K562 (cell line): ENCODE measurements around the gene DPP4. TPM values are rescaled to one million over a fixed set of nuclear protein-coding genes. Genes with fewer than 3 reads are reported as not detected.
A peak's percentile ranks its signal among the peaks of the same experiment; 100 is the strongest.

Experiments used
- ATAC-seq: fragments of 200-7000 bp; cut with Tn5 transposase; 3 replicates; pipeline ENCODE4 v1.9.1; 2020; ENCODE audit warnings: moderate library complexity
- BruUV-seq: library from RNA; stranded (reverse); fragments of 400-500 nt; replicated peaks from 2 replicates; lab custom pipeline; 2021; lab: Mats Ljungman, UMichigan
- CTCF ChIA-PET: fragments of 300-600 bp; formaldehyde crosslinking; extraction: SDS; loops from one replicate; lab custom pipeline; 2021; ENCODE audit warnings: low intra/inter-chr PET ratio; lab: Yijun Ruan, JAX
- POLR2A ChIA-PET: fragments of 300-600, 350-650 bp; sonication (Branson Sonifier 250); formaldehyde crosslinking; extraction: SDS; loops from one replicate; lab custom pipeline; 2021; ENCODE audit warnings: antibody characterized with exemption, inconsistent platforms; lab: Yijun Ruan, JAX
- DNase-seq, 4 experiments: peaks; one replicate each; pipeline versions ENCODE4 v3.0.0 to v3.0.0-alpha.2; 2011 to 2018; ENCODE audit warnings: low spot score in 3 of 4, mixed read lengths in 3 of 4; ENCODE audit errors: extremely low read depth in 1 of 4
- FAIRE-seq: peaks from 2 replicates; lab custom pipeline; 2011; peaks lifted over from hg19 to GRCh38; lab: Jason Lieb, UNC
- H2AFZ ChIP-seq: 2 replicates; pipeline ENCODE4 v1.6.0; 2011; ENCODE audit warnings: low read depth, low read length, control low read depth, inconsistent platforms
- H3K27ac ChIP-seq: fragments of 200-600 bp; 3 replicates; pipeline ENCODE4 v1.8.0; 2011; ENCODE audit warnings: low read depth, mild to moderate bottlenecking, control low read depth, inconsistent platforms, low read length, moderate library complexity, mixed read lengths; ENCODE audit errors: extremely low read depth
- H3K27me3 ChIP-seq, 2 experiments: fragments of 300-600 bp in 1 of 2; 2 replicates in 1 of 2; 3 replicates in 1 of 2; pipeline versions ENCODE4 v1.6.0 to v1.8.0; 2011; ENCODE audit warnings: inconsistent platforms in 2 of 2, low read length in 2 of 2, mild to moderate bottlenecking in 1 of 2, mixed read lengths in 1 of 2, moderate library complexity in 1 of 2; ENCODE audit not compliant: control insufficient read depth in 2 of 2, insufficient read depth in 2 of 2
- H3K36me3 ChIP-seq: fragments of 300-600 bp; 3 replicates; pipeline ENCODE4 v1.8.0; 2011; ENCODE audit warnings: mild to moderate bottlenecking, low read length, inconsistent platforms; ENCODE audit not compliant: control insufficient read depth, insufficient read depth
- H3K4me1 ChIP-seq, 2 experiments: fragments of 200-600 bp in 1 of 2; replicated peaks in 1 of 2; 2 replicates in 1 of 2; 3 replicates in 1 of 2; pipeline versions ENCODE4 v1.5.1 to v1.8.0; 2011; ENCODE audit warnings: inconsistent platforms in 2 of 2, low read length in 2 of 2, mild to moderate bottlenecking in 1 of 2, mixed read lengths in 1 of 2, moderate library complexity in 1 of 2; ENCODE audit not compliant: control insufficient read depth in 2 of 2, insufficient read depth in 2 of 2
- H3K4me2 ChIP-seq: 2 replicates; pipeline ENCODE4 v1.6.1; 2011; ENCODE audit warnings: low read length, control low read depth, inconsistent platforms, mixed read lengths; ENCODE audit not compliant: insufficient read depth
- H3K4me3 ChIP-seq: fragments of 200-600 bp; sonication (generic), shearing (Covaris generic); 2 replicates; pipeline ENCODE4 v1.5.1; 2016; ENCODE audit warnings: control low read depth, inconsistent platforms
- H3K79me2 ChIP-seq: fragments of 200-600 bp; 3 replicates; pipeline ENCODE4 v1.8.0; 2011; ENCODE audit warnings: low read length, inconsistent platforms; ENCODE audit not compliant: control insufficient read depth, insufficient read depth
- H3K9ac ChIP-seq, 2 experiments: 2 replicates each; pipeline versions ENCODE4 v1.6.0 to v1.6.1; 2011; ENCODE audit warnings: low read depth in 2 of 2, low read length in 2 of 2, control low read depth in 1 of 2, inconsistent platforms in 1 of 2, mild to moderate bottlenecking in 1 of 2, mixed read lengths in 1 of 2; ENCODE audit not compliant: insufficient read depth in 1 of 2
- H3K9me1 ChIP-seq: one replicate; pipeline ENCODE4 v1.6.0; 2011; ENCODE audit warnings: inconsistent platforms, mild to moderate bottlenecking, low read length, moderate library complexity; ENCODE audit not compliant: control insufficient read depth, insufficient read depth
- H3K9me3 ChIP-seq: replicated peaks from 2 replicates; pipeline ENCODE4 v1.5.1; 2011; ENCODE audit warnings: low read depth, low read length, inconsistent platforms; ENCODE audit not compliant: control insufficient read depth, insufficient read depth
- H4K20me1 ChIP-seq: replicated peaks from 2 replicates; pipeline ENCODE4 v1.6.1; 2011; ENCODE audit warnings: low read length, inconsistent platforms, mixed read lengths; ENCODE audit not compliant: control insufficient read depth, insufficient read depth
- ETV6 ChIP-seq, 3 experiments: fragments of 150-350 bp in 1 of 3; sonication (generic) in 1 of 3; formaldehyde crosslinking in 1 of 3; IDR thresholded peaks; 2 replicates each; pipeline versions ENCODE4 v1.6.1 to v1.8.0; 2014 to 2022; ENCODE audit warnings: borderline replicate concordance in 2 of 3, low read depth in 2 of 3, antibody characterized with exemption in 1 of 3, low read length in 1 of 3, mild to moderate bottlenecking in 1 of 3, missing genetic modification reagents in 1 of 3
- THRA ChIP-seq: fragments of 450-650 bp; IDR thresholded peaks from 2 replicates; pipeline ENCODE4 v1.6.1; 2017; ENCODE audit warnings: mild to moderate bottlenecking, moderate library complexity
- ZNF316 ChIP-seq: fragments of 450-650 bp; IDR thresholded peaks from 2 replicates; pipeline ENCODE4 v1.6.1; 2016
- WGBS: fragments of 100-300 bp; shearing (Covaris generic); methylation state at CpG from one replicate; pipeline ENCODE4 v1.1.6; 2016; ENCODE audit warnings: low coverage, mixed read lengths; ENCODE audit not compliant: insufficient coverage; ENCODE audit errors: missing lambda C conversion rate; 5-methylcytosine and 5-hydroxymethylcytosine counted together
- in situ Hi-C: fragments of 300-500 bp; cut with MboI; formaldehyde crosslinking; loops from 4 replicates; pipeline ENCODE4 v1.15.0; 2018; ENCODE audit warnings: inconsistent platforms, mixed read lengths
- intact Hi-C: fragments of 100-400 bp; cut with micrococcal nuclease; formaldehyde crosslinking; loops from 2 replicates; pipeline ENCODE4 v1.14.2; 2022
- polyA plus RNA-seq, 8 experiments: library from polyadenylated mRNA; depleted of rRNA in 4 of 8; stranded (reverse) in 5 of 8; unstranded in 3 of 8; fragments of >200 nt; fragmentation: Nextera tagmentation in 2 of 8; fragmentation: Illumina TruSeq in 1 of 8; extraction: Ambion mirVana in 2 of 8; extraction: Trizol in 1 of 8; gene quantifications; 2 replicates each; pipeline versions ENCODE4 v1.2.1 to v1.2.3, GENCODE V29; 2011 to 2014; ENCODE audit warnings: inconsistent platforms in 1 of 8, missing spikeins in 1 of 8
- total RNA-seq, 7 experiments: library from RNA; depleted of rRNA in 6 of 7; stranded (reverse); fragments of >200 nt in 6 of 7; fragmentation: Illumina TruSeq in 2 of 7; extraction: Trizol in 2 of 7; gene quantifications; 2 replicates each; pipeline versions ENCODE4 v1.2.1 to v1.2.3, GENCODE V29; 2011 to 2021; ENCODE audit warnings: low replicate concordance in 1 of 7

The DPP4 gene
- total and polyA plus RNA-seq, 9 of the 15 experiments (the other 6 are each of a cell fraction or from before 2014, with no cell fraction given), result 0.11 TPM; not detected in 8

GRCh38 chr2:161975813-161976160, 98.2 kb downstream of the DPP4 start:
- H3K4me3 ChIP-seq, result no peak overlapping the region
- ATAC-seq (no peak), FAIRE-seq (no peak), DNase-seq (no peak)
- CTCF ChIA-PET, result no interaction called here
- intact Hi-C loops (no loop called here), in situ Hi-C loops (no loop called here)
- H4K20me1 ChIP-seq, result no peaks in the 10 kb centered on the region
- WGBS, result 0% methylated on average over 2 of the region's 2 CpGs
- POLR2A ChIA-PET, result no interaction called here
- no peak for TF ChIP-seq ETV6 (IDR thresholded peaks at IDR 0.05; ENCODE audit: borderline replicate concordance in 1 of 2, low read depth in 2 of 2, low read length in 1 of 2)
- no peak for TF ChIP-seq ETV6 (CRISPR knock-in tag; IDR thresholded peaks at IDR 0.05; ENCODE audit: borderline replicate concordance)
- H3K27ac ChIP-seq, result no peak overlapping the region
- no peaks in the 10 kb centered on the region for H3K36me3 ChIP-seq
- no peaks in the 10 kb centered on the region; the same call in 1 of the 2 replicates for H3K9me3 ChIP-seq
- H3K4me1 ChIP-seq, result no peaks in the 10 kb centered on the region
- H2AFZ ChIP-seq, result no peak overlapping the region
- H3K79me2 ChIP-seq, result no peaks in the 10 kb centered on the region
- no peak overlapping the region for H3K4me2 ChIP-seq
- no peaks in the 10 kb centered on the region for H3K27me3 ChIP-seq
- H3K9me1 ChIP-seq, result no peaks in the 10 kb centered on the region
- H3K9ac ChIP-seq, result no peak overlapping the region
- no TSS peak for BruUV-seq

- no peaks in the 10 kb centered on the region for H3K4me1 ChIP-seq
- no peak overlapping the region for H3K4me3 ChIP-seq
- H3K27me3 ChIP-seq, result no peaks in the 10 kb centered on the region
- H4K20me1 ChIP-seq, result no peaks in the 10 kb centered on the region
- H3K79me2 ChIP-seq, result no peaks in the 10 kb centered on the region
- no peak for DNase-seq
- no peak for FAIRE-seq
- BruUV-seq, result no TSS peak
- H3K36me3 ChIP-seq, result no peaks in the 10 kb centered on the region
- no peaks in the 10 kb centered on the region; the same call in 1 of the 2 replicates for H3K9me3 ChIP-seq
- in situ Hi-C loops (no loop called here), intact Hi-C loops (no loop called here)
- CTCF ChIA-PET, result no interaction called here
- no peak overlapping the region for H3K4me2 ChIP-seq
- TF ChIP-seq THRA, result no peak
- TF ChIP-seq ZNF316, result peak; percentile 33
- 0% methylated on average over 3 of the region's 3 CpGs for WGBS
- no peak overlapping the region for H3K27ac ChIP-seq
- POLR2A ChIA-PET, result no interaction called here
- ATAC-seq, result no peak
- H3K9me1 ChIP-seq, result no peaks in the 10 kb centered on the region
- H2AFZ ChIP-seq, result no peak overlapping the region
- no peak overlapping the region for H3K9ac ChIP-seq
These were observed 98.8 kb downstream of the DPP4 start for GRCh38 chr2:161975062-161975812.
